GM18517 (cell line): ENCODE measurements around the gene TTC3.

ENCODE experiments used
- ATAC-seq: cut with Tn5 transposase; IDR thresholded peaks from one replicate; pipeline ENCODE4 v1.9.1; 2021; ENCODE audit warnings: mild to moderate bottlenecking, moderate library complexity; ENCODE audit not compliant: unreplicated experiment

TTC3 gene

GRCh38 chr21:37146320-37147235 lies 73.5 kb downstream of the TTC3 start:
- no peak for ATAC-seq

DNA sequence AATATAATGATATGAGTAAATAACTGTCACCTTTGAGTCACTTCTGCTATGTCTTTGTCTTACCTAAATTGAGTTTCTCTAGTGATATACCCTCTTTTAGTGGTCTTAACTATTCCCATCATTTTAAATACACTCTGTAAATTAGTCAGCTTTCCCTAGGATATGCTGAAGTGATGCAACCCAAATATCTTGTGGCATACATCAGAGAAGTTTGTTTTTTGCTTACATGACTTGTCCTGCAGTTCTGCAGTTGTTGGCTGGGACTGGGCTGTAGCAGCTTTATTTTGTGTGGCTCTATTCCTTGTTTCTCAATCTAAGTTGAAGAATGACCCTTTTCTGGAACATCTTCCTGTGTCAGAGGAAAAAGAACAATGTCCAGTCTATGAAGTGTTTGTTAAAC lies 76.4 kb downstream of the TTC3 start:
- ATAC-seq: no peak

DNA sequence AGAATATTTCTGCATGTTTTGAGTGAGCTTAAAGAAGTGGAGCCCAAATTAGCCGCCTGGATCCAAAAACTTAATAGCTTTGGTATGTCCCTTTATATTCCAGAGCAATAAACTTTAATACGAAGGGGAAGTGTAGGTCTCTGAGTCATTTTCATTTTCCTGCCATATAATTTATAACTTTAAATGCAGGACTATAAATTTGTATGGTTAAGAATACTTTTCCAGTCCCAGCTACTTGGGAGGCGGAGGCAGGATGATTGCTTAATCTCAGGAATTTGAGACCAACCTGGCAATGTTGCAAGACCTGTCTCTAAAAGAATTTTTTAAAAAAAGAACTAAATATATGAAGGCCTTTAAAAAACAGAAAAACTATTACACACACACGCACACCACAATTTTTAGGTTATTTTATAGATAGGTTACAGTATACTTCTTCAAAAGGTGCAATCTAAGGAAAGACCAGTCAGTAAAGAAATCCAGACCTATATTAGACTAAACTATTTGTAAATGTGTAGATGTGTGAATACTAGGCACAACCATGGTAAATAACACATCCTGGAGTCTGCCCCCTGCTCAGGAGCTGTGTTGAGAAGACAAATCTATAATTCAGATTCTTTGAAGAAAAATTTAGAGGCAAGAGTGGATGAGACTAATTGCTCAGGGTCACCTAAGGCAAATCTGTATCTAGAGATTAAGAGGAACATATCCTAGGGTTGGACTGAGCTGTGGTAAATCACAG lies 80.3 kb downstream of the TTC3 start:
- ATAC-seq: no peak

DNA sequence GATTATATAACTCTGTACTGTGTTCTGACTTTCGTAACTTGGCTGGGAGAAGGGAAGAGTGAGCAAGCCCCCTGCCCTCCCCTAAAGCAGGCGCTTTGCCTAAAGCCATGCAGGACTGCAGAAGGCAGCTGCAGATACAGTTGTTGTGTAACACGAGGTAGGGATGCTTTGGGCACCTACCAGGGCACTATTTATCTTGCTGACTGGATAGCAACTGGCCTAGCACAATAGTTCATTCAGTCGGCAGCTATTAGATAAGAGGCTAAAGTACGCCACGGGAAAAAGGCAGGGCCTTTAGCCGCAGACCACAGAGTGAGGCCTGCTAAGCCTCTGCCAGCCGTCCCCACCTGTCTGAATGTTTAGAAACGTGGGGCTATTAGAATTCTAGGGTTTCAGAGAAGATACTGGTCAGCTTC lies 80.9 kb downstream of the TTC3 start:
- no peak for ATAC-seq

DNA sequence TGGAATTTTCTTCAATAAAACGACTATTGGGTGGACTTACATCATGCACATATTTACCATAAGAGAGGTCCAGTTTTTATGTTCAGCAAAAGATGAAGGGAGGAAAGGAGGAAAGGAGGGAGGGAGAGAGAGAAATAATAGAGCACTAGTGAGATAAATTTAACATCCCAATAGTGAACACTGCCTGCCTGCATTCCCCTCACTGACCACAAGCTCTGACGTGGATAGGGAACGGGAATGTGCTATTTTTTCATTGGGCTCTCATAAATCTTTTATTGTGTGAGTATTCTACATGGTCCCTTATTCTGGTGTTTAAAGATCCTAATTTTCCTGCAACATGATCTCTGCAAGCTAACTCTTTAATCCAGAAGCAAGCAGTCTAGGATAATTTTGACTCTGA lies 82.1 kb downstream of the TTC3 start:
- ATAC-seq: no peak

GRCh38 chr21:37157938-37158337 lies 84.9 kb downstream of the TTC3 start:
- no peak for ATAC-seq

- ATAC-seq: no peak
Observed at GRCh38 chr21:37159053-37159776, 86.2 kb downstream of the TTC3 start.

- no peak for ATAC-seq
Observed at GRCh38 chr21:37159949-37160348, 86.9 kb downstream of the TTC3 start.

- ATAC-seq: no peak
Observed at GRCh38 chr21:37164742-37165141, 91.7 kb downstream of the TTC3 start.

DNA sequence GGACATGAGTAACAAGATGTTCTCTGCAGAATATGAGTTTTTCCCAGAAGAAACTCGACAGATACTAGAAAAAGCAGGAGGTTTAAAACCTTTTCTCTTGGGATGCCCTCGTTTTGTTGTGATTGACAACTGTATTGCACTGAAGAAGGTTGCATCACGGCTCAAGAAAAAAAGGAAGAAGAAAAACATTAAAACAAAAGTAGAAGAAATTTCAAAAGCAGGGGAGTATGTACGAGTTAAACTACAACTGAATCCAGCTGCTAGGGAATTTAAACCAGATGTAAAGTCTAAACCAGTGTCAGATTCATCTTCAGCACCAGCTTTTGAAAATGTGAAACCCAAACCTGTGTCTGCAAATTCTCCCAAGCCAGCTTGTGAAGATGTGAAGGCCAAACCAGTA lies 92.5 kb downstream of the TTC3 start:
- no peak for ATAC-seq

DNA sequence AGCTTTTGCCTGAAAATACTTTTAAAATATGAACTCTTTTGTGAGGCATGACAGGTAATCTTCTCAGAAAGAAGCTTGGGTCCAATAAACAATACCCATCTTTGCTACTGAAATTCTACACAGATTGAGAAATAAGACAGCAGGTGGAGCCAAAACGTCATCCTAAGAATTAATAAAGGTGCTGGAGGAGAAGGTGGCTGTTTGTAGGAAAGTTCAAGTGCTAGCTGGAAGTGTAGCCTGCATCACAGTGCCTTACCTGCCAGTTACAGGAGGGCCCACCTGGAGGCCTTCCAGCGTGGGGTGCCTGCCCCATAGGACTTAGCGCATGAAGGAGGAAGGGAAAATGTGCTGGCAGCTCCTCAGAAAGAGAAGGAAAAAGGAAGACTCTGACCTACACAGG lies 93.7 kb downstream of the TTC3 start:
- ATAC-seq: no peak

DNA sequence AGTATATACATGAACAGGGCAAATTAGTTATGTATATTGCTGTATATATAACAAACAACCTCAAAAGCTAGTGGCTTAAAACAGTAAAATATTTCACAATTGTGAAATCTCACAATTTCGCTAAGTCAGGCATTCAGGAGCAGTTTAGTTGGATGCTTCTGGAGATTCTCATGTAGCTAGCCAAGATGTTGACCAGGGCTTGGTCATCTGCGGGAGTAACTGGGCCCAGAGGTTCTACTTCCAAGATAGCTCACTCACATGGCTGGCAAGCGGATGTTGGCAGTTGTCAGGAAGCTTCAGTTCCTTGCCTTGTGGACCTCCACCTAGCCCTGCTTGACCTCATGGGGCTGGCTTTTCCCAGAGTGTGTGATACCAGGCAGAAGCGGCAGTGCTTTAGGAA lies 95.6 kb downstream of the TTC3 start:
- ATAC-seq: no peak

DNA sequence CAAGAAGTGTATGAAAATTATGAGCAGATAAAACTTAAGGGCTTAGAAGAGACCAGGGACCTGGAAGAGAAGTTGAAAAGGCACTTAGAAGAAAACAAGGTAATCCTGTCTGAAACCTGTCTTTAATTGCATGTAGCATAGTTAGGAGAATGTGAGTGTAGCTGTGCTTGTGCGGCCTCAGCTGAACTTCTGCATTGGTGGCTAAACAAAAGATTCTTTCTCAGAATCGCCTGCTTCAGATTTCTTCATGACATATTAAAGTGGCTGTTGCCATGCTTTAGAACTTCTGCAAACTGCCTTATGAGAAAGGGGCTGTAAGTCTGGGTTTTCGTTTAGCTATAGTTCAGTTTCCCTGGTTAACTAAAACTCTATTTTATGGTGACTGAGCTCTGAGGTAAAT lies 99.6 kb downstream of the TTC3 start:
- ATAC-seq: no peak

DNA sequence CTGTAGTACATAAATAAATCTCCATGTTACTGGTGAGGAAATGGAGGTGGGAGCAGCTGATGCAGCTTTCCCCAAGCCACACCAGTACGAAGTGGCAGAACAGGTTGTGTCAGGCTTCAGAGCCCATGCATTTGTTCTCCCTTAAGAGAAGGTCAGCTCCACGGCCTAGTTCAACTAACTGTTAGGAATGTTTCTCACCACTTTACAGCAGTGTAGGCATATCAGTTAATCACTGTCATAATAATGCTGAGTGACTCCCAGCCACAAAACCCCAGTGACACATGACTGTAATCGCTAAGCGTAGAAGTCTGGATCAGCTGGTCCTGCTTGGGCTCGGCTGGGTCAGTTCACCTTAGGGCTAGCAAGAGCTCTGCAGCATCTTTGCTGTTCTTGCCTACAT lies 103.7 kb downstream of the TTC3 start:
- no peak for ATAC-seq

DNA sequence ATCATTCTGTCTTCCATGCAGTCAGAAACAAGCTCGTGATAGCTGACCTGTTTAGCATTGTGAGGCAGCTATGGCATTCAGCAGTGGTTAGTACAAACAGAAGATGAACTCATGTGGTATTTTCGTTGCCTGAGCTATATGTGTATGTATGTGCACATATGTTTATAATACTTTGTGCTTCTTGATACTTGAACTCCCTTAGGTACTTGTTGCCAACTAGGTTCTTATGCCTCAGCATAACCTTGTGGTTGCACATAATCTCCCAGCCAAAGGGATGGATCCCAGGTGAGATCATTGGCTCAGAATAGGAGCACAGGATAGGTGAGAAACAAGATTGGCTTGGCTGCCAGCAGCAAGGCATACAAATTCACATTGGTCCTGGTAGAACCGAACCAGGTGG lies 108.0 kb downstream of the TTC3 start:
- ATAC-seq: no peak

DNA sequence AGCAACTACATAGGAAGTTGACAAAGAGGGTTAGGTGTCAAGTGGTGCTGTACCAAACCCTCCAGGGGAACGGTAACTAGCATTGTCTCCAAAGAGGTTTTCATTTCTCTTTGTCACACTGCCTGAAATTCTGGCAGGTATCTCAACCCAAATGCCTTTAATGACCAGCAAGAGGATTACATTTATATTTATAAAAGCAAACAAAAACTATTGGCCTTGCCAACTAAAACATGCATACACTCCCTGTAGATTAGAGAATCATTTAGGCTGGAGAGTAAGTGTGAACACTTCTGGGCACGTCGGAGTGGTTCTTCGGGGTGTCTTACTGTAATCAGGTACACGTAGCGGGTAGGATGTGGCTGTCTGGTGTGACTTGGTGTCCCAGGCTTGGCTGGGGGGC lies 109.2 kb downstream of the TTC3 start:
- no peak for ATAC-seq

DNA sequence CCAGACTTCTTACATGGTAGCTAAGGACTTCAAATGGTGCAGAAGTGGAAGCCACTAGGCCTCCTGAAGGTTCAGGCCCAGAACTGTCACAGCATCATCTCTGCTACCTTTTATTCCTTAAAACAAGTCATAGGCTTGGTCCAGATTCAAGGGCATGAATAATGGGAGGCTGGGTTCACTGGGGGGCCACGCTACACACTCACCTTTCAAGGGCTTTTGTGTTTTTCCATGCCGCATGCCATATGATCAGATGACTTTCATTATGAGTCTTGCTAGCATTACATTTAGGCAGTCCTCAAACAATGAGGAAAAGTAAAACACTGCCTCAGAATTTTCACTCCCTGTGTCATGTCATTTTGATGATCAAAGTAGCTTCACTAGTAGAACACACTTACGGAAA lies 110.7 kb downstream of the TTC3 start:
- no peak for ATAC-seq

DNA sequence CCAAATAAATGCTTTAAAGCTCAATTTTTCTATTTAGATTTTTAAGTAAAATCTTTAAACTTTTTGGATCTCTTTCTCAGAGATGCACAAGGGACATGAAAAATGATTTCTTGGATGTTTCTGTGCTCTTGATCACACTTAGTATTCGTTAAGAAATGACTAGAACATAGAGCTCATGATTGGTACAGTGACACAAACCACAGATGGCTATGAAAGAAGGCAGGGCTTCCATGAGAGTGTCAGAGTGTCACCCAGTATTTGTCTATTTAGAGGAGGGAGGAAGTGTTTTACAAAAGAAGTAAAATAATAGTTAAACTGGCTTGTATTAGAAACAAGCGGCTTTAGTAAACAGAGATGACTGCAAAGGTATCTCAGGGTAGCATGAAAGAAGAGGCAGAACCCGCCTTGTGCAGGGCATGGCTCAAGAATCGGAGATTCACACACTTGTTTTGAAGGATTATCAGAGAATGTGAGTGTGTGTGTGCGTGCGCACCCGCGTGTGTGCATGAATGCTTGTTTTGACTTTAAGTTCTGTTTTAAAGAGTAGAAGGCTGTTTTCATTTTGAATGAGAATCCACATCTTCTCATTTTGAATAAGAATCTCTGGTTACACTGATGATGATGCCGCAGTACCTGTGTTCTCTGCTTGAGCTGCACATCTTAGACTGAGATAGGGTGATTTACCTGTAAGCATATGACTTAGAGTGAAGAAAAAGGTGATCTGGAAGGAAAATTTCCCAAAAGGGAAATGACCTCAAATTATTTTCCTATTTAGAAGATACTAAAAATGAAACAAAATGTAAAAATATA lies 111.9 kb downstream of the TTC3 start:
- no peak for ATAC-seq

DNA sequence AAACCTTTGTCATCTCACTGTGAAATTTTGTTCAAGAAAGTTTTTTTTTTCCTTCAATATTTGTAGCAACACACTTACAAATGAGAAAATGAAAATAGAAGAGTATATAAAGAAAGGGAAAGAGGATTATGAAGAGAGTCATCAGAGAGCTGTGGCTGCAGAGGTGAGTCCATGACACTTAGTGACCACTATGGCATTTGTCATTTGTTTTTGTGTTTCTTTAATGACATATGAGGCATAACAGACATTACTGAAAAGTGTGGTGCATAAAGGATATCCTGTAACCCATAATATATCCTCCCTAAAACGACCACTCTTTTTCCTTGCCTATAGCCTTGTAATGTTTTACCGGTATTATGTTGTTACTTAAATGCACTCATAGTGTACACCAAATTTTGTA lies 113.9 kb downstream of the TTC3 start:
- ATAC-seq: no peak

- ATAC-seq: no peak
Observed at GRCh38 chr21:37188825-37189224, 115.8 kb downstream of the TTC3 start.

DNA sequence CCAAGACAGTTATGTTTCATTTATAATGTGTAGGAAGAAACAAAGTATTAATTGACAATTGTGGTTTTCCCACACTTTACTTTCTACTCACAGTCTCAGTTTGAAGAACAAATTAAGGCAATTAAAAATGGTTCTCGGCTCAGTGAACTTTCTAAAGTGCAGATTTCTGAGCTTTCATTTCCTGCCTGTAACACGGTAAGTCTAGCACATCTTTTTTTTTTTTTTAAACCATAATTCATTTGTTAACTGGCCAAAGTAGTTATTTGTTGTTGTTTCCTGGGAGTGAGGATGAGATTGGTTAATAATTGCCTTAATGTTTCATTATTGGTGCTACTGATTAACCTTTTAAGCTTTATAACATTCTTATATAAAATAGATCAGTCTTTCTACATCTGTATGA lies 119.0 kb downstream of the TTC3 start:
- no peak for ATAC-seq
